GF-D8 (cell line): Measurements from ENCODE around the gene SUMO3.

Experiments used
- DNase-seq: peaks from one replicate; lab custom pipeline; 2025; lab: John Stamatoyannopoulos, UW

The SUMO3 gene

GRCh38 chr21:44801468-44802395, 16.1 kb downstream of the SUMO3 start, which contains the start of gene UBE2G2:
Gene UBE2G2, minus strand, starts transcription at chr21:44801820. Its CDS starts 72 bp downstream, at chr21:44801748.
- DNase-seq, result peak; percentile 56

- no peak for DNase-seq
Observed at GRCh38 chr21:44800971-44801467, 16.8 kb downstream of the SUMO3 start.

- no peak for DNase-seq
Observed at GRCh38 chr21:44800103-44800502, 17.8 kb downstream of the SUMO3 start.

GRCh38 chr21:44799646-44800045, 18.2 kb downstream of the SUMO3 start:
- DNase-seq, result no peak

- DNase-seq, result no peak
Observed at GRCh38 chr21:44797775-44798174, 20.1 kb downstream of the SUMO3 start.

GRCh38 chr21:44795342-44795741, 22.5 kb downstream of the SUMO3 start:
- no peak for DNase-seq

GRCh38 chr21:44793592-44794374, 24.1 kb downstream of the SUMO3 start:
- no peak for DNase-seq

- DNase-seq, result peak; percentile 21
Observed at GRCh38 chr21:44792702-44793591, 24.9 kb downstream of the SUMO3 start.

GRCh38 chr21:44791993-44792392, 25.9 kb downstream of the SUMO3 start:
- no peak for DNase-seq

- no peak for DNase-seq
Observed at GRCh38 chr21:44791246-44791645, 26.6 kb downstream of the SUMO3 start.

GRCh38 chr21:44790368-44790767, 27.5 kb downstream of the SUMO3 start:
- no peak for DNase-seq

- DNase-seq, result no peak
Observed at GRCh38 chr21:44789880-44790279, 28.0 kb downstream of the SUMO3 start.

- no peak for DNase-seq
Observed at GRCh38 chr21:44785620-44786335, 32.1 kb downstream of the SUMO3 start.

- DNase-seq, result no peak
Observed at GRCh38 chr21:44784810-44785209, 33.1 kb downstream of the SUMO3 start.

- DNase-seq, result no peak
Observed at GRCh38 chr21:44783020-44783696, 34.7 kb downstream of the SUMO3 start.

GRCh38 chr21:44780767-44781459, 36.9 kb downstream of the SUMO3 start:
- DNase-seq, result no peak

- DNase-seq, result no peak
Observed at GRCh38 chr21:44780137-44780502, 37.7 kb downstream of the SUMO3 start.

GRCh38 chr21:44779417-44780136, 38.3 kb downstream of the SUMO3 start:
- DNase-seq, result no peak

- DNase-seq, result no peak
Observed at GRCh38 chr21:44778983-44779382, 38.9 kb downstream of the SUMO3 start.
